GM12872 (cell line): ENCODE measurements around the gene PAX6.
A peak's percentile ranks its signal among the peaks of the same experiment; 100 is the strongest.

Experiments used
- TF ChIP-seq, protein P1 (sequence below): IDR thresholded peaks from 3 replicates; pipeline ENCODE4 v1.5.1; 2011; ENCODE audit warnings: low read depth, mild to moderate bottlenecking, low read length, moderate library complexity; ENCODE audit not compliant: insufficient read depth

The PAX6 gene

DNA sequence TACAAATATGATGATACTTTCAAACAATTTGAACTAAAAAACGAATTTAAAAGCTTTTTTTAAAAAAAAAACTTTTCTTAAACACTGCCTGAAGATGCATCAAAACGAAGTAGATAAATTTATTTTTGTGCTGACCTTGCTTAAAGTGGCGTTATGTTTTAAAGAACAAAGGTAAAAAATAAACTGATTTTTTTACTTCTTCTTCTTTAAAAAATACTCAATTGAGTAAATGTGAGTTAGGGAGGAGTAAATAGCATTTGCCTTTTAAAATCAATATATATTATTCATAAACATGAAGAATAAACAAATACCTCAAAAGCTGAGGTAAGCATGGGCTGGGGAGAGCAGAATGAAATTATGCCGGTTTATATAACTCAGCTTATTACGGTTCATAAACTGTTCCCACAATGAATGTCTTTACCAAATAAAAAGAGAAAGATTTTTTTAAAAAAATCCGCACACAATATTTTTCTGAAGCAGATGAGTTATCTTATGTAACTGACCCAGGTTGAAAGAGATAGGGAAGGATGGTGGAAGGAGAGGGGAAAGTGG lies 9.0 kb downstream of the PAX6 start:
- TF ChIP-seq, protein P1, sequence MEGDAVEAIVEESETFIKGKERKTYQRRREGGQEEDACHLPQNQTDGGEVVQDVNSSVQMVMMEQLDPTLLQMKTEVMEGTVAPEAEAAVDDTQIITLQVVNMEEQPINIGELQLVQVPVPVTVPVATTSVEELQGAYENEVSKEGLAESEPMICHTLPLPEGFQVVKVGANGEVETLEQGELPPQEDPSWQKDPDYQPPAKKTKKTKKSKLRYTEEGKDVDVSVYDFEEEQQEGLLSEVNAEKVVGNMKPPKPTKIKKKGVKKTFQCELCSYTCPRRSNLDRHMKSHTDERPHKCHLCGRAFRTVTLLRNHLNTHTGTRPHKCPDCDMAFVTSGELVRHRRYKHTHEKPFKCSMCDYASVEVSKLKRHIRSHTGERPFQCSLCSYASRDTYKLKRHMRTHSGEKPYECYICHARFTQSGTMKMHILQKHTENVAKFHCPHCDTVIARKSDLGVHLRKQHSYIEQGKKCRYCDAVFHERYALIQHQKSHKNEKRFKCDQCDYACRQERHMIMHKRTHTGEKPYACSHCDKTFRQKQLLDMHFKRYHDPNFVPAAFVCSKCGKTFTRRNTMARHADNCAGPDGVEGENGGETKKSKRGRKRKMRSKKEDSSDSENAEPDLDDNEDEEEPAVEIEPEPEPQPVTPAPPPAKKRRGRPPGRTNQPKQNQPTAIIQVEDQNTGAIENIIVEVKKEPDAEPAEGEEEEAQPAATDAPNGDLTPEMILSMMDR = no peak

- TF ChIP-seq, protein P1 = no peak
Measured at GRCh38 chr11:31801298-31801702, 9.8 kb downstream of the PAX6 start.

GRCh38 chr11:31800398-31801265 lies 10.5 kb downstream of the PAX6 start:
- TF ChIP-seq, protein P1 = no peak

DNA sequence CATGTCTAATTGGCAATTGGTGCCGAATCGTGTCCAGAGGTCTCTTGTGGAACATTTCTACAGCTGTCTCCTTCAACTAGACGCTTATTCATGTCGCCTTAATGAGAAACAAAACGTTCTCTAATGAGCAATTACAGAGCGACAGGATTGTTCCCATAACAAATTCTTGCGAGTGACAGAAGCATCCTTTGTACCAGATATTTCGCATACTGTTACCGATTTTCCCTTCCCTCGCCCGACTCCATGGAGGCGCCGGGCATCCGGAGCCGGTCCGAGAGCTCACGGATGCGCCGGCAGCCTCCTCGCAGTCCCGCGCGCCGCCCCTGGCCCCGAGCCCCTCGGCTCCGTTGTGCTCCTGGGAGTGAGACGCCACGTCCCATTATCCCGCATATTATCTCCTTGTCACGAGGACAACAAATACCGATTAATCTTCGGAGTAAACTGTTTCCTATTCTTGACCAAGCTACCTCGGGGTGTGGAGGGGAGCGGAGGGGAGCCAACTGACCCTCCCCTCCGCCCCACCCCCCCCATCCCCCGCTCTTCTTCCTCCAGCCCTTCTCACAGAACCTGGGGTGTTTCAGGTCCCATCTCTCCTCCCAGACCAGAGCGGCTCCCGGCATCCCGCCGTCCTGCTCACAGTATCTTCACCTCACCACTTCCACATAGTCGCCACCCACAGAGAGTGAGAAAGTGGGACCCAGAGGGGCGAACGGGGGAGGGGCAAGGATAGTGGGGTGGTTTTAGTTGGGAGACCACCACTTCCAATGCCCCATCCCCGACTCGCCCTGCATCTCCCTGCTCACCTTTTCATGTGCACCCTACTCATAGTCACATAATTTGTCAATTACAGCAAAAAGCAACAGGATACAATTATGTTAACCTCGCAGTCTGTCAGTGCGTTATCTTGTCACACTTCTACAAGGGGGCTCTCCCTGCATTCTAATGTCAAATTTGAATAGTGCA lies 11.4 kb downstream of the PAX6 start:
- TF ChIP-seq, protein P1 = no peak

- TF ChIP-seq, protein P1 = peak; percentile 40; the same call in 2 of the 3 replicates
Measured at GRCh38 chr11:31798554-31799434, 12.3 kb downstream of the PAX6 start.

- TF ChIP-seq, protein P1 = no peak
Measured at GRCh38 chr11:31798057-31798553, 13.0 kb downstream of the PAX6 start.
